Subcutaneous abdominal adipose tissue (tissue), 5 donors: ENCODE results near the gene CIBAR2.

Experiments
- H3K27ac ChIP-seq: one replicate; pipeline ENCODE4 v1.7.0; 2013; ENCODE audit warnings: low read depth, mild to moderate bottlenecking, inconsistent platforms, low read length, moderate library complexity
- H3K27me3 ChIP-seq, 5 donors: one replicate each; pipeline ENCODE4 v1.7.0; 2013; ENCODE audit warnings: low read length in 5 of 5, inconsistent platforms in 1 of 5; ENCODE audit not compliant: control insufficient read depth in 5 of 5, insufficient read depth in 4 of 5
- H3K36me3 ChIP-seq, 5 donors: one replicate each; pipeline ENCODE4 v1.7.0; 2013; ENCODE audit warnings: low read length in 5 of 5; ENCODE audit not compliant: control insufficient read depth in 5 of 5, insufficient read depth in 5 of 5
- H3K4me1 ChIP-seq, 5 donors: one replicate each; pipeline ENCODE4 v1.7.0; 2013; ENCODE audit warnings: low read length in 5 of 5, mild to moderate bottlenecking in 3 of 5, moderate library complexity in 1 of 5; ENCODE audit not compliant: control insufficient read depth in 5 of 5, insufficient read depth in 5 of 5
- H3K4me3 ChIP-seq, 5 donors: one replicate each; pipeline ENCODE4 v1.7.0; 2013; ENCODE audit warnings: low read length in 5 of 5, low read depth in 1 of 5
- H3K9ac ChIP-seq, 5 donors: one replicate each; pipeline ENCODE4 v1.7.0; 2013; ENCODE audit warnings: low read length in 5 of 5, mild to moderate bottlenecking in 4 of 5, moderate library complexity in 3 of 5
- H3K9me3 ChIP-seq, 5 donors: one replicate each; pipeline ENCODE4 v1.7.0; 2013; ENCODE audit warnings: low read length in 5 of 5; ENCODE audit not compliant: control insufficient read depth in 5 of 5
- donor health status: healthy.
- donor health status: healthy.
- donor health status: healthy.
- donor health status: healthy.
- donor health status: healthy.

Gene CIBAR2

GRCh38 chr16:85137323-85138072 is 25.2 kb upstream of the CIBAR2 start:
- H3K27me3 ChIP-seq = no peaks in the 10 kb centered on the region
- peak overlapping the region; percentile 35 to 76 (median 52) for H3K9ac ChIP-seq
- H3K4me1 ChIP-seq = peaks cover 9 to 64% (median 59%) of the 10 kb centered on the region in 5 donors

GRCh38 chr16:85136702-85137322 is 24.5 kb upstream of the CIBAR2 start:
- peak overlapping the region in 3 of 5 donors; percentile 14 to 53 (median 26) for H3K9ac ChIP-seq

More at GRCh38 chr16:85137323-85138072, 25.2 kb upstream of the CIBAR2 start:
- Histone ChIP-seq H3K27ac (peak overlapping the region; percentile 71), H3K9me3 (no peaks in the 10 kb centered on the region), H3K4me3 (peak overlapping the region; percentile 54 to 77 (median 55)), H3K36me3 (no peaks in the 10 kb centered on the region)

DNA sequence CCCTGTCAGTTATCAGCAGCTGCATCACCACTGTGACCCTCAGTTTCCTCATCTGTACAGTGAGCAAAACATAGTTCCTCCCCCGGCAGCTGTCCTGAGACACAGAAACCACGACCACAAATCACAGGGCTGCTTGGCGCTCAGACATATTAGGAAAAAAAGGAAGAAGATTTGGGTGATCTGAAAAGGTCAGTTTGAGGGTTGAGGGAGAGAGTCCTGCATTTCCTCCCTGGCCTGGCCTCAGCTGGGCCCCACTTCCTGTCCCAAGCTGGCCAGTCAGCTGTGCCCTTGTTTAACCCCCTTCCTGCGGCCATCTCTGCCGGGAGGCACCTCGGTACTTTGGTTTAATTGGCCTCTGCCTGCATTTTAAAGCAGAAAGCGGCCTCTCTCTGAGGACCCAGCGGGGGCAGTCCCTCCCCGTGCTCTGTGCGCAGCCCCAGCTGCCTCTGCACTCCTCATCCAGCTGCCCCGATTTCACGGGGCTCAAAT is 24.0 kb upstream of the CIBAR2 start:
- Histone ChIP-seq H3K27ac (peak overlapping the region; percentile 71), H3K9me3 (no peaks in the 10 kb centered on the region), H3K9ac (peak overlapping the region in 1 of 5 donors; percentile 14), H3K4me3 (peak overlapping the region in 2 of 5 donors; percentile 50 to 63), H3K4me1 (peaks cover 6 to 52% (median 48%) of the 10 kb centered on the region in 5 donors), H3K27me3 (no peaks in the 10 kb centered on the region), H3K36me3 (no peaks in the 10 kb centered on the region)

More at GRCh38 chr16:85136702-85137322, 24.5 kb upstream of the CIBAR2 start:
- no peaks in the 10 kb centered on the region for H3K27me3 ChIP-seq
- peak overlapping the region; percentile 71 for H3K27ac ChIP-seq
- peak overlapping the region; percentile 31 to 63 (median 54) for H3K4me3 ChIP-seq
- H3K9me3 ChIP-seq = no peaks in the 10 kb centered on the region
- no peaks in the 10 kb centered on the region for H3K36me3 ChIP-seq
- H3K4me1 ChIP-seq = peaks cover 6 to 57% (median 53%) of the 10 kb centered on the region in 5 donors

GRCh38 chr16:85134789-85135142 is 22.5 kb upstream of the CIBAR2 start:
- no peak overlapping the region for H3K27ac ChIP-seq
- no peaks in the 10 kb centered on the region for H3K27me3 ChIP-seq
- H3K4me3 ChIP-seq = peak overlapping the region in 1 of 5 donors; percentile 8
- no peaks in the 10 kb centered on the region for H3K9me3 ChIP-seq
- peaks cover 17 to 65% (median 61%) of the 10 kb centered on the region in 5 donors for H3K4me1 ChIP-seq
- H3K36me3 ChIP-seq = no peaks in the 10 kb centered on the region
- peak overlapping the region in 1 of 5 donors; percentile 31 for H3K9ac ChIP-seq

GRCh38 chr16:85134076-85134788 is 22.0 kb upstream of the CIBAR2 start:
- no peak overlapping the region for H3K4me3 ChIP-seq
- no peaks in the 10 kb centered on the region for H3K9me3 ChIP-seq
- H3K36me3 ChIP-seq = no peaks in the 10 kb centered on the region
- H3K27ac ChIP-seq = no peak overlapping the region
- peaks cover 19 to 68% (median 64%) of the 10 kb centered on the region in 5 donors for H3K4me1 ChIP-seq
- no peak overlapping the region for H3K9ac ChIP-seq
- H3K27me3 ChIP-seq = no peaks in the 10 kb centered on the region

- H3K27me3 ChIP-seq = no peaks in the 10 kb centered on the region
- H3K9me3 ChIP-seq = no peaks in the 10 kb centered on the region
- H3K36me3 ChIP-seq = no peaks in the 10 kb centered on the region
- no peak overlapping the region for H3K4me3 ChIP-seq
- H3K4me1 ChIP-seq = peaks cover 19 to 70% (median 57%) of the 10 kb centered on the region in 5 donors
- H3K9ac ChIP-seq = no peak overlapping the region
- H3K27ac ChIP-seq = no peak overlapping the region
Observed at GRCh38 chr16:85133290-85133599, 21.0 kb upstream of the CIBAR2 start.

GRCh38 chr16:85132456-85133289 is 20.4 kb upstream of the CIBAR2 start:
- no peak overlapping the region for H3K9ac ChIP-seq
- peaks cover 19 to 64% (median 52%) of the 10 kb centered on the region in 5 donors for H3K4me1 ChIP-seq
- H3K27ac ChIP-seq = no peak overlapping the region
- H3K9me3 ChIP-seq = no peaks in the 10 kb centered on the region
- no peaks in the 10 kb centered on the region for H3K27me3 ChIP-seq
- H3K36me3 ChIP-seq = no peaks in the 10 kb centered on the region
- H3K4me3 ChIP-seq = no peak overlapping the region

DNA sequence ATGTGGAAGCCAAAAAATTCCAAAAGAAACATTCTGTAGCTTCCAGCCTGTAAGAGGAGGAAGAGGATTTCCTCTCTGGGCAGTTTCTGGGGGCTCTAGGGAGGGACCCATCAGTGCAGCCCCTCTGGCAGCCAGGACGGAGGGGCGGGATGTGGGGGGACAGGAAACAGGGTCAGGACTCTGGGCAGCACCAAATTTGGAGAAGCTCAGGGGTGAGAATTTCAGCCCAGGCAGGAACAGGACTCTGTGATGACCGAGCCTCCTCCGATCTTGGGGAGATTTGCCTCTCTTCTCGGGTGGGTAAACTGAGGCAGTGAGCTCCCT is 18.4 kb upstream of the CIBAR2 start:
- no peaks in the 10 kb centered on the region for H3K9me3 ChIP-seq
- H3K4me3 ChIP-seq = peak overlapping the region in 1 of 5 donors; percentile 16
- H3K27me3 ChIP-seq = no peaks in the 10 kb centered on the region
- peak overlapping the region; percentile 86 for H3K27ac ChIP-seq
- no peaks in the 10 kb centered on the region for H3K36me3 ChIP-seq
- H3K4me1 ChIP-seq = peaks cover 21 to 62% (median 44%) of the 10 kb centered on the region in 5 donors
- H3K9ac ChIP-seq = peak overlapping the region in 3 of 5 donors; percentile 2 to 48 (median 16)

- peak overlapping the region; percentile 86 for H3K27ac ChIP-seq
- peak overlapping the region in 4 of 5 donors; percentile 16 to 48 (median 32) for H3K9ac ChIP-seq
Observed at GRCh38 chr16:85129876-85130704, 17.8 kb upstream of the CIBAR2 start.

More at GRCh38 chr16:85129876-85130704, 17.8 kb upstream of the CIBAR2 start:
- peaks cover 21 to 59% (median 38%) of the 10 kb centered on the region in 5 donors for H3K4me1 ChIP-seq
- H3K27me3 ChIP-seq = no peaks in the 10 kb centered on the region
- H3K9me3 ChIP-seq = no peaks in the 10 kb centered on the region
- peak overlapping the region in 1 of 5 donors; percentile 16 for H3K4me3 ChIP-seq
- no peaks in the 10 kb centered on the region for H3K36me3 ChIP-seq
